ENCODE data around the gene CENPH. TPM values are rescaled to one million over a fixed set of nuclear protein-coding genes. Genes with fewer than 3 reads are reported as not detected.
"Not testable (repeated sequence)": the region's sequence is repeated elsewhere in the genome, so short reads cannot be mapped to it uniquely, and the experiment has no call there.

The CENPH gene
- total RNA-seq, 1 donor = 4.7 TPM

DNA sequence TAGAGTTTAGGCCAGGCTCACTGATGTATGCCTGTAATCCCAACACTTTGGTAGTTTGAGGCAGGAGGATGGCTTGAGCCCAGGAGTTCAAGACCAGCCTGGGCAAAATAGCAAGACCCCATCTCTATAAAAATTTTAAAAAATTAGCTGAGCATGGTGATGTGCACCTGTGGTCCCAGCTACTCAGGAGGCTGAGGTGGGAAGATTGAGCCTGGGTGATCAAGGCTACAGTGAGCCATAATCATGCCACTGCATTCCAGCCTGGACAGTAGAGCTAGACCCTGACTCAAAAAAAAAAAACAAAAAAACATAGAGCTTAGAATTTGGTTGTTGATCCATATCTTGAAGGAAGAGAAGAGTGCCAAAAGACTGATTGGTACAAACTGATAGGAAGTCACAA lies 30.6 kb downstream of the CENPH start:
- no peak overlapping the region for H3K4me2 ChIP-seq (ENCODE audit: insufficient read depth, low read length)
- no peak for DNase-seq (ENCODE audit: insufficient read length, low spot score, missing footprints)
- H4K20me1 ChIP-seq (ENCODE audit: insufficient read depth, low read length) = no peaks in the 10 kb centered on the region
- peaks cover 40% of the 10 kb centered on the region for H3K79me2 ChIP-seq (ENCODE audit: insufficient read depth, low read length)
- TF ChIP-seq, protein P1, sequence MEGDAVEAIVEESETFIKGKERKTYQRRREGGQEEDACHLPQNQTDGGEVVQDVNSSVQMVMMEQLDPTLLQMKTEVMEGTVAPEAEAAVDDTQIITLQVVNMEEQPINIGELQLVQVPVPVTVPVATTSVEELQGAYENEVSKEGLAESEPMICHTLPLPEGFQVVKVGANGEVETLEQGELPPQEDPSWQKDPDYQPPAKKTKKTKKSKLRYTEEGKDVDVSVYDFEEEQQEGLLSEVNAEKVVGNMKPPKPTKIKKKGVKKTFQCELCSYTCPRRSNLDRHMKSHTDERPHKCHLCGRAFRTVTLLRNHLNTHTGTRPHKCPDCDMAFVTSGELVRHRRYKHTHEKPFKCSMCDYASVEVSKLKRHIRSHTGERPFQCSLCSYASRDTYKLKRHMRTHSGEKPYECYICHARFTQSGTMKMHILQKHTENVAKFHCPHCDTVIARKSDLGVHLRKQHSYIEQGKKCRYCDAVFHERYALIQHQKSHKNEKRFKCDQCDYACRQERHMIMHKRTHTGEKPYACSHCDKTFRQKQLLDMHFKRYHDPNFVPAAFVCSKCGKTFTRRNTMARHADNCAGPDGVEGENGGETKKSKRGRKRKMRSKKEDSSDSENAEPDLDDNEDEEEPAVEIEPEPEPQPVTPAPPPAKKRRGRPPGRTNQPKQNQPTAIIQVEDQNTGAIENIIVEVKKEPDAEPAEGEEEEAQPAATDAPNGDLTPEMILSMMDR (IDR thresholded peaks at IDR 0.05; ENCODE audit: extremely low read depth, low read depth, low read length) = no peak
- no peak overlapping the region for H3K4me3 ChIP-seq (ENCODE audit: insufficient read depth, low read length)
- no peak overlapping the region for H2AFZ ChIP-seq (ENCODE audit: low read length)
- no peaks in the 10 kb centered on the region for H3K9me3 ChIP-seq (ENCODE audit: low read depth, low read length)
- no peaks in the 10 kb centered on the region for H3K36me3 ChIP-seq (ENCODE audit: insufficient read depth, low read length)
- H3K27me3 ChIP-seq (ENCODE audit: insufficient read depth, low read length) = no peaks in the 10 kb centered on the region
- peaks cover 4% of the 10 kb centered on the region for H3K4me1 ChIP-seq (ENCODE audit: insufficient read depth, low read length)
- H3K27ac ChIP-seq (ENCODE audit: low read depth, low read length) = no peak overlapping the region

DNA sequence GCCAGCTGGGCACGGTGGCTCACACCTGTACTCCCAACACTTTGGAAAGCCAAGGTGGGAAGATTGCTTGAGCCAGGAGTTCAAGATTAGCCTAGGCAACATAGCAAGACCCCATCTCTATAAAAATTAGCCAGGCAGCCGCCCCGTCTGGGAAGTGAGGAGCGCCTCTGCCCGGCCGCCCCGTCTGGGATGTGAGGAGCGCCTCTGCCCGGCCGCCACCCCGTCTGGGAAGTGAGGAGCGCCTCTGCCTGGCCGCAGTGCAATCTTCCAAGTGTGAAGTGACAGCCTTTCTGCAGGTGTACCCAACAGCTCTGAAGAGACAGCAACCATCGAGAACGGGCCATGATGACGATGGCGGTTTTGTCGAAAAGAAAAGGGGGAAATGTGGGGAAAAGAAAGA lies 31.0 kb downstream of the CENPH start:
- not testable (repeated sequence) for DNase-seq (ENCODE audit: insufficient read length, low spot score, missing footprints); H3K4me3 ChIP-seq (ENCODE audit: insufficient read depth, low read length); H3K27me3 ChIP-seq (ENCODE audit: insufficient read depth, low read length); H4K20me1 ChIP-seq (ENCODE audit: insufficient read depth, low read length); H3K36me3 ChIP-seq (ENCODE audit: insufficient read depth, low read length); H3K9me3 ChIP-seq (ENCODE audit: low read depth, low read length); H3K4me1 ChIP-seq (ENCODE audit: insufficient read depth, low read length); H3K27ac ChIP-seq (ENCODE audit: low read depth, low read length); H2AFZ ChIP-seq (ENCODE audit: low read length); H3K4me2 ChIP-seq (ENCODE audit: insufficient read depth, low read length)
- H3K79me2 ChIP-seq (ENCODE audit: insufficient read depth, low read length) = peaks cover 40% of the 10 kb centered on the region

DNA sequence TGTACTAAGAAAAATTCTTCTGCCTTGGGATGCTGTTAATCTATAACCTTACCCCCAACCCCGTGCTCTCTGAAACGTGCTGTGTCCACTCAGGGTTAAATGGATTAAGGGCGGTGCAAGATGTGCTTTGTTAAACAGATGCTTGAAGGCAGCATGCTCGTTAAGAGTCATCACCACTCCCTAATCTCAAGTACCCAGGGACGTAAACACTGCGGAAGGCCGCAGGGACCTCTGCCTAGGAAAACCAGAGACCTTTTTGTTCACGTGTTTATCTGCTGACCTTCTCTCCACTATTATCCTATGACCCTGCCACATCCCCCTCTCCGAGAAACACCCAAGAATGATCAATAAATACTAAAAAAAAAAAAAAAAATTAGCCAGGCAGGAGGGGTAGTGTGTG lies 31.4 kb downstream of the CENPH start:
- not testable (repeated sequence) for H3K27ac ChIP-seq (ENCODE audit: low read depth, low read length); H2AFZ ChIP-seq (ENCODE audit: low read length); H3K4me2 ChIP-seq (ENCODE audit: insufficient read depth, low read length); H4K20me1 ChIP-seq (ENCODE audit: insufficient read depth, low read length); H3K27me3 ChIP-seq (ENCODE audit: insufficient read depth, low read length); DNase-seq (ENCODE audit: insufficient read length, low spot score, missing footprints); H3K4me1 ChIP-seq (ENCODE audit: insufficient read depth, low read length); H3K36me3 ChIP-seq (ENCODE audit: insufficient read depth, low read length); H3K9me3 ChIP-seq (ENCODE audit: low read depth, low read length); H3K4me3 ChIP-seq (ENCODE audit: insufficient read depth, low read length)
- H3K79me2 ChIP-seq (ENCODE audit: insufficient read depth, low read length) = peaks cover 41% of the 10 kb centered on the region

DNA sequence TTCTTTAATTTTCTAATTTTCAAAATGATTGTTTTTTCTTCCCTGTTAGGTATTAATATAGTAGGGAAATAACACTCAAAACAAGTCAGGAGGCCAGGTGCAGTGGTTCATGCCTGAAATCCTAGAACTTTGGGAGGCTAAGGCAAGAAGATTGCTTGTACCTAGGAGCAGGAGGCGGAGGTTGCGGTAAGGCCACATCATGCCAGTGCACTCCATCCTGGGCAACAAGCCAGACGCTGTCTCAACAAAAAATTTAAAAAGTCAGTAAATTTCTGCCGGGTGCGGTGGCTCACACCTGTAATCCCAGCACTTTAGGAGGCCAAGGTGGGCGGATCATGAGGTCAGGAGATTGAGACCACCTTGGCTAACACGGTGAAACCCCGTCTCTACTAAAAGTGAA lies 35.1 kb downstream of the CENPH start:
- Histone ChIP-seq H3K79me2 (ENCODE audit: insufficient read depth, low read length) (peaks cover 24% of the 10 kb centered on the region), H3K4me1 (ENCODE audit: insufficient read depth, low read length) (no peaks in the 10 kb centered on the region), H3K27ac (ENCODE audit: low read depth, low read length) (no peak overlapping the region), H3K36me3 (ENCODE audit: insufficient read depth, low read length) (peaks cover 5% of the 10 kb centered on the region), H3K27me3 (ENCODE audit: insufficient read depth, low read length) (no peaks in the 10 kb centered on the region), H3K9me3 (ENCODE audit: low read depth, low read length) (no peaks in the 10 kb centered on the region), H3K4me2 (ENCODE audit: insufficient read depth, low read length) (no peak overlapping the region), H2AFZ (ENCODE audit: low read length) (no peak overlapping the region), H3K4me3 (ENCODE audit: insufficient read depth, low read length) (no peak overlapping the region), H4K20me1 (ENCODE audit: insufficient read depth, low read length) (no peaks in the 10 kb centered on the region)
- TF ChIP-seq, protein P1 (IDR thresholded peaks at IDR 0.05; ENCODE audit: extremely low read depth, low read depth, low read length) = no peak
- no peak for DNase-seq (ENCODE audit: insufficient read length, low spot score, missing footprints)

DNA sequence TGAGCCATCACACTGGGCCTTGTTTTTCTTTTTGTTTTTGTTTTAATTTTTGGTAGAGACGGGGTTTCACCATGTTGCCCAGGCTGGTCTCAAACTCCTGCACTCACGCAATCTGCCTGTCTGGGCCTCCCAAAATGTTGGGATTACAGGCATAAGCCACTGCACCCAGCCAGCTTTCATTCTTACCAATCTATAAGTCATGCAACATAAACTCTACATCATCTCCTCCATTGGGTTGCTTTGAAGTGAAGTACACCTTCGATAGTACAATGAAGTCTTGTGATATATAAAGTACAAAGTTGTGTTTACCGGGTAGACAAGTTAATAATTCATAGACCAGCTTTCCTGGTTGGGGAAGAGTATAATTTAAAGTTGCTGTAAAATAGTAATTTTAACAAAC lies 36.5 kb downstream of the CENPH start:
- no peak overlapping the region for H3K4me2 ChIP-seq (ENCODE audit: insufficient read depth, low read length)
- no peak for DNase-seq (ENCODE audit: insufficient read length, low spot score, missing footprints)
- H3K4me1 ChIP-seq (ENCODE audit: insufficient read depth, low read length) = no peaks in the 10 kb centered on the region
- TF ChIP-seq, protein P1 (IDR thresholded peaks at IDR 0.05; ENCODE audit: extremely low read depth, low read depth, low read length) = no peak
- H3K27me3 ChIP-seq (ENCODE audit: insufficient read depth, low read length) = no peaks in the 10 kb centered on the region
- no peak overlapping the region for H2AFZ ChIP-seq (ENCODE audit: low read length)
- no peaks in the 10 kb centered on the region for H3K9me3 ChIP-seq (ENCODE audit: low read depth, low read length)
- peaks cover 17% of the 10 kb centered on the region for H3K79me2 ChIP-seq (ENCODE audit: insufficient read depth, low read length)
- no peak overlapping the region for H3K27ac ChIP-seq (ENCODE audit: low read depth, low read length)
- no peaks in the 10 kb centered on the region for H4K20me1 ChIP-seq (ENCODE audit: insufficient read depth, low read length)
- no peak overlapping the region for H3K4me3 ChIP-seq (ENCODE audit: insufficient read depth, low read length)
- peaks cover 5% of the 10 kb centered on the region for H3K36me3 ChIP-seq (ENCODE audit: insufficient read depth, low read length)
